Measurements from ENCODE around the gene TFR2.

The TFR2 gene

GRCh38 chr7:100611983-100612729 is 29.2 kb downstream of the TFR2 start, which contains the start of gene MOSPD3:
Gene MOSPD3, plus strand, starts transcription at chr7:100612540. Its CDS starts 252 bp downstream, at chr7:100612792.
- H3K27me3 ChIP-seq (ENCODE audit: control insufficient read depth, insufficient read depth, low read length), result no peaks in the 10 kb centered on the region
- H3K4me1 ChIP-seq (ENCODE audit: control insufficient read depth, insufficient read depth, low read length), result peaks cover 4% of the 10 kb centered on the region
- H3K27ac ChIP-seq (ENCODE audit: low read depth, low read length), result peak within 1 kb of the TSS; percentile 91
- H3K4me3 ChIP-seq (ENCODE audit: low read length), result peak within 1 kb of the TSS; percentile 76
- H3K9ac ChIP-seq (ENCODE audit: low read length), result peak within 1 kb of the TSS; percentile 19
- H3K36me3 ChIP-seq (ENCODE audit: control insufficient read depth, insufficient read depth, low read length), result no peaks in the 10 kb centered on the region

GRCh38 chr7:100609958-100610357 is 31.4 kb downstream of the TFR2 start:
- Histone ChIP-seq H3K36me3 (ENCODE audit: control insufficient read depth, insufficient read depth, low read length) (no peaks in the 10 kb centered on the region), H3K27me3 (ENCODE audit: control insufficient read depth, insufficient read depth, low read length) (no peaks in the 10 kb centered on the region), H3K9ac (ENCODE audit: low read length) (no peak overlapping the region), H3K4me1 (ENCODE audit: control insufficient read depth, insufficient read depth, low read length) (peaks cover 4% of the 10 kb centered on the region), H3K4me3 (ENCODE audit: low read length) (no peak overlapping the region), H3K27ac (ENCODE audit: low read depth, low read length) (no peak overlapping the region)

DNA sequence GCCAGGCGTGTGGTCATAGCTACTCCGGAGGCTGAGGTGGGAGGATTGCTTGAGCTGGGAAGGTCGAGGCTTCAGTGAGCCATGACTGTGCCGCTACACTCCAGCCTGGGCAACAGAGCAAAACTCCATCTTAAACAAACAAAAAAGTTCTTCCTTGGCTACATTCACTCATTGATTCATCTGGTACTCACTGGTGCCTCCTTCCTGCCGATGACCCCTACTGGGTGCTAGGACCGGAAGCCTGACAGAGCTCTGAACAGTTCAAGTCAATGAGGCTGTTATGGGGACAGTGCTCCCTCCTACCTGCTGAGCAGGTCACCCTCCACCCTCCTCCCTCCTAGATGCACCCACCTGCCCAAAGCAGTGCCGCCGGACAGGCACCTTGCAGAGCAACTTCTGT is 34.2 kb downstream of the TFR2 start:
- Histone ChIP-seq H3K27ac (ENCODE audit: low read depth, low read length) (no peak overlapping the region), H3K9ac (ENCODE audit: low read length) (no peak overlapping the region), H3K27me3 (ENCODE audit: control insufficient read depth, insufficient read depth, low read length) (no peaks in the 10 kb centered on the region), H3K4me1 (ENCODE audit: control insufficient read depth, insufficient read depth, low read length) (peaks cover 2% of the 10 kb centered on the region), H3K36me3 (ENCODE audit: control insufficient read depth, insufficient read depth, low read length) (no peaks in the 10 kb centered on the region), H3K4me3 (ENCODE audit: low read length) (no peak overlapping the region)

DNA sequence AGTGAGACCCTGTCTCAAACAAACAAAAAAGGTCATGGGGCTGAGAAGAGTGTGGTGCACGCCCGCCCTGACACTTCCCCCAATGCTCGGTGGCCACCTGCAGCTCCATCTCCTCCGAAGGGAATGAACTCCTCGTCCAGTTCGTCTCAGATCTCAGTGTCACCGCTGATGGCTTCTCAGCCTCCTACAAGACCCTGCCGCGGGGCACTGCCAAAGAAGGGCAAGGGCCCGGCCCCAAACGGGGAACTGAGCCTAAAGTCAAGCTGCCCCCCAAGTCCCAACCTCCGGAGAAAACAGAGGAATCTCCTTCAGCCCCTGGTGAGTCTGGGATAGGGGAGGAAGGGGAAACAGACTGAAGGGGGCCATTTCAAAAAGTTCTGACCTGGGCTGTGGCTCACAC is 35.0 kb downstream of the TFR2 start:
- no peak overlapping the region for H3K4me3 ChIP-seq (ENCODE audit: low read length)
- H3K27ac ChIP-seq (ENCODE audit: low read depth, low read length), result no peak overlapping the region
- H3K4me1 ChIP-seq (ENCODE audit: control insufficient read depth, insufficient read depth, low read length), result peaks cover 2% of the 10 kb centered on the region
- H3K36me3 ChIP-seq (ENCODE audit: control insufficient read depth, insufficient read depth, low read length), result no peaks in the 10 kb centered on the region
- no peaks in the 10 kb centered on the region for H3K27me3 ChIP-seq (ENCODE audit: control insufficient read depth, insufficient read depth, low read length)
- H3K9ac ChIP-seq (ENCODE audit: low read length), result no peak overlapping the region

DNA sequence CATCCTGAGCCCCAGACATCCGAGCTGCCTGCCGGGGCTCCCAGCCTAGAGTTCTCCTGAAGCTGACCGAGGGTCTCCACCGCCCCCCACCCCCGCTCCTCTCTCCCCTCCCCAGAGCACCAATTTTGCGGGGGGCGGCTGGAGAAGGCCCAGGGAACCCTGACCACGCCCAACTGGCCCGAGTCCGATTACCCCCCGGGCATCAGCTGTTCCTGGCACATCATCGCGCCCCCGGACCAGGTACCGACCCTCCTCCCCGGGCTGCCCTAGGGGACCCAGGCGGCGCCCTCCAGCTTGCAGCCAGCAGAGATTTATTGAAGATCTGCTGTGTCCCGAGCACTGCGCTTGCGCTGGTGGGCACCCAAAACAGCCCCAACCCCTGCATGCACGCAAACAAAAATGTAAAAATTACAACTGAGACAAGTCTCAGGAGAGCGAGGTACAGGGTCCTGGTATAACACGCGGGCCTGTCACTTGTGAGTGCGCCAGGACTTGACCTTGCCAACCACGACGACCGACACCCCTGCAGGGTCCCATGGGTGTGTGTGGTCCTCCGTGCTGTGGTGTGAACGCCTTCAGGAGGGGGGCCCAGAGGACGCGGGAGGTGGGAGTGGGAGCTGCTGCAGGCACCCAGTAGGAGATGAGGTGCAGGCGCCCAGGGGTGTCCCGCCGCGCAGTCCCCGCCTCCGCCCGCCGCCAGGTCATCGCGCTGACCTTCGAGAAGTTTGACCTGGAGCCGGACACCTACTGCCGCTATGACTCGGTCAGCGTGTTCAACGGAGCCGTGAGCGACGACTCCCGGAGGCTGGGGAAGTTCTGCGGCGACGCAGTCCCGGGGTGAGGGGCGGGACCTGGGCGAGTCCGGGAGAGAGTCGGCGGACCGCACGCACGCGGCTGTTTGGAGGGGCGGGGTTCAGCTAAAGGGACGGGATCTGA is 36.1 kb downstream of the TFR2 start:
- no peak overlapping the region for H3K27ac ChIP-seq (ENCODE audit: low read depth, low read length)
- peak overlapping the region; percentile 59 for H3K4me3 ChIP-seq (ENCODE audit: low read length)
- peaks cover 2% of the 10 kb centered on the region for H3K4me1 ChIP-seq (ENCODE audit: control insufficient read depth, insufficient read depth, low read length)
- no peak overlapping the region for H3K9ac ChIP-seq (ENCODE audit: low read length)
- H3K36me3 ChIP-seq (ENCODE audit: control insufficient read depth, insufficient read depth, low read length), result no peaks in the 10 kb centered on the region
- no peaks in the 10 kb centered on the region for H3K27me3 ChIP-seq (ENCODE audit: control insufficient read depth, insufficient read depth, low read length)

DNA sequence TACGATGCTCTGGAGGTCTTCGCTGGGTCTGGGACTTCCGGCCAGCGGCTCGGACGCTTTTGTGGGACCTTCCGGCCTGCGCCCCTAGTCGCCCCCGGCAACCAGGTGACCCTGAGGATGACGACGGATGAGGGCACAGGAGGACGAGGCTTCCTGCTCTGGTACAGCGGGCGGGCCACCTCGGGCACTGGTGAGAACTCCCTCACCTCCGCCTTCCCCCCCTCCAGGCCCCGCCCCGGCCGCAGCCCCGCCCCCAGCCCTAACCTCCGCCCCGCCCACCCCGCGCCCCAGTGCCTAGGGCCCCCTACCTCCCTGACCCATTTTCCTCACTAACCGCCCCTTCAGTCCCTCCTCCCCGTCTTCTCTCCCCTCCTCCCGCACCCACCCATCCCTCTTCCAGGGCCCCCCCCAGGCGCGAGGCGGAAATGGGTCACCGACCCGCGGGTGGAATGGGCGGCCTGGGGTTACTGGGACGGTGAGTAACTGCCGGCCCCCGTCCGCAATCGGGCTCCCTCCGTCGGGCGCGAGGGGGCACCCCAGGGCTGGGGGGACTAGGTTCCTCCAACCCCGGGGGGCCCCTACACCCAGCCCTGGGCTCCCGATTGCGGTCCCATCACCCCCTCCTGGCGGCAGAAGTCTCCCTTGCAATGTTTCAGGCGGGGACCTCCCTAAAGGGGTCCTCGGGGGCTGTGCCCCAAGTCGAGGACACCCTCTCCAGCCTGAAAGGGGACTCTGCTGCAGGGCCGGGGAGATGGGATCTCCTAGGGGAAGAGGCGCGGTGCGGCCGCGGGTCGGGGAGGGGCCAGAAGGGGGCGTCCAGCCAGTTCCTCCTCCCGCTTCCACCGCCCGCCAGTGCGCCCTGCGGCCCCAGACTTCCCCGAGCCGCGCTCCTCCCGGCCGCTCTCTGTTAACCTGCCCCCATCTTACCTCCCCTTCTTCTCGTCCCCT is 37.0 kb downstream of the TFR2 start:
- no peaks in the 10 kb centered on the region for H3K27me3 ChIP-seq (ENCODE audit: control insufficient read depth, insufficient read depth, low read length)
- peaks cover 2% of the 10 kb centered on the region for H3K4me1 ChIP-seq (ENCODE audit: control insufficient read depth, insufficient read depth, low read length)
- H3K4me3 ChIP-seq (ENCODE audit: low read length), result peak overlapping the region; percentile 59
- peak overlapping the region; percentile 74 for H3K27ac ChIP-seq (ENCODE audit: low read depth, low read length)
- no peak overlapping the region for H3K9ac ChIP-seq (ENCODE audit: low read length)
- no peaks in the 10 kb centered on the region for H3K36me3 ChIP-seq (ENCODE audit: control insufficient read depth, insufficient read depth, low read length)

- Histone ChIP-seq H3K27ac (ENCODE audit: low read depth, low read length) (peak overlapping the region; percentile 74), H3K27me3 (ENCODE audit: control insufficient read depth, insufficient read depth, low read length) (no peaks in the 10 kb centered on the region), H3K9ac (ENCODE audit: low read length) (no peak overlapping the region), H3K4me3 (ENCODE audit: low read length) (peak overlapping the region; percentile 59), H3K4me1 (ENCODE audit: control insufficient read depth, insufficient read depth, low read length) (peaks cover 2% of the 10 kb centered on the region), H3K36me3 (ENCODE audit: control insufficient read depth, insufficient read depth, low read length) (no peaks in the 10 kb centered on the region)
These were observed 37.7 kb downstream of the TFR2 start for GRCh38 chr7:100603726-100604027.

DNA sequence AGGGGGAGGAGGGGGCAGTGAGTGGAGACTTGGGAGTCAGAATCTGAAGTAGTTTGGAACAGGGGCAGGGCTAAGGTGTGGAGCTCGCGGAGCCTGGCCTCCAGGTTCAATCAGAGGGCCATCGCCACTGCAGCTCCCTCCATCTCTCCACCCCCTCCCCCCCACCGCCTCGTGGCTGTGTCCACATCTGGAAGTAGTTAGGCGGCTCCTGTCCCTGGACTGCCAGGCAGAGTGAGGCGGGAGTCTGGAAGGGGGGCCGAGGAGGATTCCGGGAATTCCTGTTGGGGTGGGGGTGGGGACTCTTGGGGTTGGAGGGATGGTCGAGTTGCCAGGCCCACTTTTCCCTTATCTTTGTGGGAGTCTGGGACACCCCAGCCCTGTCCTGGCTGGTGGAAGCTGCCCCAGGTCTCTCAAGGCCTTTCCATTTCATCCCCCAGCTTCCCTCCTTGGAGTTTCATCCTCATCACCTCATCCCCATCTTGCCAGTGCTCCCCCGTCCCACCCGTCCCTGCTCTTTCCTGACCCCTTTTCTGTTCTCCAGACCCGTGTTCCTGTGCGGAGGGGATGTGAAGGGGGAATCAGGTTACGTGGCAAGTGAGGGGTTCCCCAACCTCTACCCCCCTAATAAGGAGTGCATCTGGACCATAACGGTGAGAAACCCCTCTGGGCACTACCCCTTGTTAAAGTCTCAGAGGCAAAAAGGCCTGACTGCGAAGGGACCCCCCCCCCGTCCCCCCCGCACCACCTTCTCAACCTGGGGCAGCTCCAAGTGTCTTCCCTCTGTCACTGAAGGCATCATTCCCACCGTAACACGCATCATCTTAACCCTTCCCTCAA is 38.2 kb downstream of the TFR2 start:
- Histone ChIP-seq H3K27ac (ENCODE audit: low read depth, low read length) (peak overlapping the region; percentile 74), H3K27me3 (ENCODE audit: control insufficient read depth, insufficient read depth, low read length) (no peaks in the 10 kb centered on the region), H3K9ac (ENCODE audit: low read length) (no peak overlapping the region), H3K4me1 (ENCODE audit: control insufficient read depth, insufficient read depth, low read length) (peaks cover 2% of the 10 kb centered on the region), H3K36me3 (ENCODE audit: control insufficient read depth, insufficient read depth, low read length) (no peaks in the 10 kb centered on the region), H3K4me3 (ENCODE audit: low read length) (peak overlapping the region; percentile 59)

DNA sequence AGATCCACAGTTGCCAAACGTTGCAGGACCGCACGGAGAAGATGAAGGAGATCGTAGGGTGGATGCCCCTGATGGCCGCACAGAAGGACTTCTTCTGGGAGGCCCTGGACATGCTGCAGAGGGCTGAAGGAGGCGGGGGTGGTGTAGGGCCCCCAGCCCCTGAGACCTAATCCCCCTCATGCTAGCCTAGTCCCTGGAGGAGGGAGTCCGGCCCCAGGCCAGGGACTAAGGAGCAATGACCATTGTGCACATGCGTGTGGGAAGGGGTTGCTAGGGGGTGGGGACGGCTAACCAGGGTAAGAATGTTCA is 40.7 kb downstream of the TFR2 start:
- H3K27me3 ChIP-seq (ENCODE audit: control insufficient read depth, insufficient read depth, low read length), result no peaks in the 10 kb centered on the region
- H3K36me3 ChIP-seq (ENCODE audit: control insufficient read depth, insufficient read depth, low read length), result no peaks in the 10 kb centered on the region
- H3K4me3 ChIP-seq (ENCODE audit: low read length), result no peak overlapping the region
- H3K27ac ChIP-seq (ENCODE audit: low read depth, low read length), result no peak overlapping the region
- no peak overlapping the region for H3K9ac ChIP-seq (ENCODE audit: low read length)
- H3K4me1 ChIP-seq (ENCODE audit: control insufficient read depth, insufficient read depth, low read length), result peaks cover 2% of the 10 kb centered on the region

GRCh38 chr7:100599911-100600729 is 41.2 kb downstream of the TFR2 start:
- Histone ChIP-seq H3K27me3 (ENCODE audit: control insufficient read depth, insufficient read depth, low read length) (no peaks in the 10 kb centered on the region), H3K9ac (ENCODE audit: low read length) (no peak overlapping the region), H3K4me3 (ENCODE audit: low read length) (no peak overlapping the region), H3K27ac (ENCODE audit: low read depth, low read length) (no peak overlapping the region), H3K4me1 (ENCODE audit: control insufficient read depth, insufficient read depth, low read length) (peaks cover 2% of the 10 kb centered on the region), H3K36me3 (ENCODE audit: control insufficient read depth, insufficient read depth, low read length) (no peaks in the 10 kb centered on the region)

DNA sequence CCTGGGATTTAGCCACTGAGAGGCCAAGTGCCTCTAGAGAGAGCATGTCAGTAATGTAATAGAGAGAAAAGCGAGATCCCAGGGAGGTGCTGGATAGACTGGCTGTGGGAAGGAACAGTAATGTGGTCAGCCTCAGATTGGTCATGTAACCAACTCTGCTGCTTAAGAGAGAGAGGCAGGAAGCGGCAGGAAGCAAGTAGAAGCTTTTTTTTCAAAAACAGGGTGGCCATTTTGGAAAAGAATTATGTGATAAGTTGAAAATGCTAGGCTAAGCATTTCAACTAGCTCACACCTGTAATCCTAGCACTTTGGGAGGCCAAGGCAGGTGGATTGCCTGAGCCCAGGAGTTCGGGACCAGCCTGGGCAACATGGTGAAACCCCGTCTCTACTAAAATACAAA is 42.9 kb downstream of the TFR2 start:
- H3K27me3 ChIP-seq (ENCODE audit: control insufficient read depth, insufficient read depth, low read length), result no peaks in the 10 kb centered on the region
- H3K9ac ChIP-seq (ENCODE audit: low read length), result no peak overlapping the region
- no peak overlapping the region for H3K4me3 ChIP-seq (ENCODE audit: low read length)
- H3K27ac ChIP-seq (ENCODE audit: low read depth, low read length), result no peak overlapping the region
- no peaks in the 10 kb centered on the region for H3K4me1 ChIP-seq (ENCODE audit: control insufficient read depth, insufficient read depth, low read length)
- no peaks in the 10 kb centered on the region for H3K36me3 ChIP-seq (ENCODE audit: control insufficient read depth, insufficient read depth, low read length)

All from rectal smooth muscle tissue (tissue), 1 donor.